Mesendoderm (in vitro differentiated cells): ENCODE results near the gene CC2D1B.

ENCODE experiments used
- DNase-seq: peaks from one replicate; pipeline ENCODE4 v3.0.0; 2013
- H2AK5ac ChIP-seq: 2 replicates; pipeline ENCODE4 v1.6.1; 2013; ENCODE audit warnings: low read length, inconsistent platforms
- H2BK120ac ChIP-seq: 2 replicates; pipeline ENCODE4 v1.6.1; 2013; ENCODE audit warnings: low read depth, mild to moderate bottlenecking, low read length, moderate library complexity, mixed read lengths
- H2BK15ac ChIP-seq: replicated peaks from 2 replicates; pipeline ENCODE4 v1.6.1; 2013; ENCODE audit warnings: low read depth, mild to moderate bottlenecking, moderate library complexity
- H2BK5ac ChIP-seq: 2 replicates; pipeline ENCODE4 v1.6.1; 2013; ENCODE audit warnings: low read length, inconsistent platforms
- H3K18ac ChIP-seq: 2 replicates; pipeline ENCODE4 v1.6.1; 2013; ENCODE audit warnings: mild to moderate bottlenecking, low read length, mixed read lengths
- H3K23ac ChIP-seq: one replicate; pipeline ENCODE4 v1.6.1; 2013; ENCODE audit warnings: low read length
- H3K27ac ChIP-seq: 2 replicates; pipeline ENCODE4 v1.5.1; 2013; ENCODE audit warnings: low read depth, mild to moderate bottlenecking, inconsistent platforms, low read length, moderate library complexity
- H3K27me3 ChIP-seq: 2 replicates; pipeline ENCODE4 v1.6.1; 2013; ENCODE audit warnings: low read length, control low read depth, mild to moderate bottlenecking, inconsistent platforms; ENCODE audit not compliant: insufficient read depth, poor library complexity
- H3K36me3 ChIP-seq: 2 replicates; pipeline ENCODE4 v1.6.1; 2013; ENCODE audit warnings: low read length, inconsistent platforms; ENCODE audit not compliant: control insufficient read depth, insufficient read depth
- H3K4ac ChIP-seq: one replicate; pipeline ENCODE4 v1.6.1; 2013; ENCODE audit warnings: low read depth, mild to moderate bottlenecking, low read length, moderate library complexity
- H3K4me1 ChIP-seq: 2 replicates; pipeline ENCODE4 v1.6.1; 2013; ENCODE audit warnings: low read depth, low read length, inconsistent platforms; ENCODE audit not compliant: control insufficient read depth
- H3K4me2 ChIP-seq: 2 replicates; pipeline ENCODE4 v1.6.1; 2013; ENCODE audit warnings: low read length
- H3K4me3 ChIP-seq: 2 replicates; pipeline ENCODE4 v1.5.1; 2013; ENCODE audit warnings: mild to moderate bottlenecking, low read length
- H3K56ac ChIP-seq: one replicate; pipeline ENCODE4 v1.6.1; 2013; ENCODE audit warnings: low read length
- H3K79me1 ChIP-seq: 2 replicates; pipeline ENCODE4 v1.6.1; 2013; ENCODE audit warnings: low read length, inconsistent platforms
- H3K79me2 ChIP-seq: 2 replicates; pipeline ENCODE4 v1.6.1; 2013; ENCODE audit warnings: mild to moderate bottlenecking, low read length; ENCODE audit not compliant: control insufficient read depth, insufficient read depth
- H3K9ac ChIP-seq: 2 replicates; pipeline ENCODE4 v1.6.1; 2013; ENCODE audit warnings: low read length, inconsistent platforms
- H4K5ac ChIP-seq: one replicate; pipeline ENCODE4 v1.6.1; 2013; ENCODE audit warnings: low read length
- H4K8ac ChIP-seq: one replicate; pipeline ENCODE4 v1.6.1; 2013; ENCODE audit warnings: low read depth, mild to moderate bottlenecking, control low read depth, low read length, moderate library complexity
- WGBS: extraction: QIAGEN DNeasy Blood & Tissue Kit; methylation state at CpG from one replicate; pipeline ENCODE4 v1.1.7; 2013; ENCODE audit warnings: low lambda C conversion rate, missing lambda C conversion rate; ENCODE audit not compliant: insufficient coverage; ENCODE audit errors: extremely low coverage; 5-methylcytosine and 5-hydroxymethylcytosine counted together

The CC2D1B gene

GRCh38 chr1:52404116-52404974 is 38.3 kb upstream of the CC2D1B start, which contains the start of the genes ORC1 and PRPF38A:
Gene ORC1, minus strand, starts transcription at chr1:52404423. Its CDS starts 2,200 bp downstream, at chr1:52402223.
Gene PRPF38A, plus strand, starts transcription at chr1:52404602. Its CDS starts 148 bp downstream, at chr1:52404750.
- Histone ChIP-seq H3K18ac (peak within 1 kb of the TSS; percentile 78), H2AK5ac (no peak within 1 kb of the TSS), H2BK120ac (no peak within 1 kb of the TSS), H3K27ac (peak within 1 kb of the TSS; percentile 70), H4K5ac (peak within 1 kb of the TSS; percentile 14), H3K79me2 (peaks cover 49% of the 10 kb centered on the region), H3K4ac (peak within 1 kb of the TSS; percentile 38), H3K4me2 (peak within 1 kb of the TSS; percentile 71), H3K56ac (peak within 1 kb of the TSS; percentile 100), H3K9ac (peak within 1 kb of the TSS; percentile 97), H4K8ac (no peak within 1 kb of the TSS), H3K79me1 (peaks cover 20% of the 10 kb centered on the region), H3K23ac (peak within 1 kb of the TSS; percentile 94), H2BK5ac (peak within 1 kb of the TSS; percentile 43), H3K4me1 (peaks cover 2% of the 10 kb centered on the region), H2BK15ac (no peak within 1 kb of the TSS), H3K4me3 (peak within 1 kb of the TSS; percentile 100), H3K36me3 (peaks cover 12% of the 10 kb centered on the region), H3K27me3 (no peaks in the 10 kb centered on the region)
- DNase-seq = peak; percentile 99
- no CpG with 5 or more reads among the region's 57 CpGs for WGBS

- no peaks in the 10 kb centered on the region for H3K27me3 ChIP-seq
- no peak overlapping the region for H2BK120ac ChIP-seq
- peak overlapping the region; percentile 94 for H3K23ac ChIP-seq
- H3K4ac ChIP-seq = no peak overlapping the region
- H3K36me3 ChIP-seq = peaks cover 9% of the 10 kb centered on the region
- H3K56ac ChIP-seq = peak overlapping the region; percentile 100
- peak overlapping the region; percentile 97 for H3K9ac ChIP-seq
- DNase-seq = peak; percentile 87
- H3K4me2 ChIP-seq = peak overlapping the region; percentile 30
- H4K8ac ChIP-seq = no peak overlapping the region
- H3K4me3 ChIP-seq = peak overlapping the region; percentile 100
- H2BK15ac ChIP-seq = no peak overlapping the region
- H3K27ac ChIP-seq = peak overlapping the region; percentile 70
- H3K4me1 ChIP-seq = peaks cover 2% of the 10 kb centered on the region
- peak overlapping the region; percentile 20 for H2BK5ac ChIP-seq
- H4K5ac ChIP-seq = no peak overlapping the region
- H3K79me2 ChIP-seq = peaks cover 52% of the 10 kb centered on the region
- no peak overlapping the region for H3K18ac ChIP-seq
- no CpG with 5 or more reads among the region's 16 CpGs for WGBS
- H3K79me1 ChIP-seq = peaks cover 22% of the 10 kb centered on the region
- H2AK5ac ChIP-seq = no peak overlapping the region
These were observed 37.6 kb upstream of the CC2D1B start for GRCh38 chr1:52403566-52404115.

GRCh38 chr1:52402860-52403240 is 36.8 kb upstream of the CC2D1B start:
- Histone ChIP-seq H4K8ac (no peak overlapping the region), H3K4me3 (no peak overlapping the region), H3K79me2 (peaks cover 52% of the 10 kb centered on the region), H3K4ac (no peak overlapping the region), H2AK5ac (no peak overlapping the region), H3K79me1 (peaks cover 20% of the 10 kb centered on the region), H2BK15ac (no peak overlapping the region), H3K27me3 (no peaks in the 10 kb centered on the region), H2BK120ac (no peak overlapping the region), H3K23ac (no peak overlapping the region), H3K4me1 (peaks cover 2% of the 10 kb centered on the region), H3K9ac (peak overlapping the region; percentile 97), H3K18ac (no peak overlapping the region), H3K36me3 (peaks cover 6% of the 10 kb centered on the region), H3K27ac (no peak overlapping the region), H2BK5ac (no peak overlapping the region), H3K56ac (peak overlapping the region; percentile 62), H3K4me2 (peak overlapping the region; percentile 30), H4K5ac (no peak overlapping the region)
- DNase-seq = no peak
- WGBS = no CpG with 5 or more reads among the region's 3 CpGs

GRCh38 chr1:52400131-52400530 is 34.1 kb upstream of the CC2D1B start:
- H2BK5ac ChIP-seq = no peak overlapping the region
- H2BK120ac ChIP-seq = no peak overlapping the region
- no peak overlapping the region for H2BK15ac ChIP-seq
- H3K4me2 ChIP-seq = no peak overlapping the region
- peaks cover 23% of the 10 kb centered on the region for H3K79me1 ChIP-seq
- peaks cover 3% of the 10 kb centered on the region for H3K4me1 ChIP-seq
- no peaks in the 10 kb centered on the region for H3K27me3 ChIP-seq
- peaks cover 37% of the 10 kb centered on the region for H3K79me2 ChIP-seq
- H3K27ac ChIP-seq = no peak overlapping the region
- no peak for DNase-seq
- no peak overlapping the region for H4K8ac ChIP-seq
- no peak overlapping the region for H4K5ac ChIP-seq
- no peak overlapping the region for H3K4me3 ChIP-seq
- H3K56ac ChIP-seq = no peak overlapping the region
- H3K23ac ChIP-seq = no peak overlapping the region
- H3K4ac ChIP-seq = no peak overlapping the region
- H3K18ac ChIP-seq = no peak overlapping the region
- WGBS = no CpG with 5 or more reads among the region's 6 CpGs
- peaks cover 13% of the 10 kb centered on the region for H3K36me3 ChIP-seq
- no peak overlapping the region for H2AK5ac ChIP-seq
- no peak overlapping the region for H3K9ac ChIP-seq

- no peak overlapping the region for H4K8ac ChIP-seq
- no peak overlapping the region for H3K56ac ChIP-seq
- no peak overlapping the region for H4K5ac ChIP-seq
- H3K79me2 ChIP-seq = peaks cover 32% of the 10 kb centered on the region
- DNase-seq = no peak
- H3K4ac ChIP-seq = no peak overlapping the region
- H3K36me3 ChIP-seq = peaks cover 13% of the 10 kb centered on the region
- no peak overlapping the region for H3K4me2 ChIP-seq
- H3K27me3 ChIP-seq = no peaks in the 10 kb centered on the region
- WGBS = no CpG with 5 or more reads among the region's 3 CpGs
- H3K27ac ChIP-seq = no peak overlapping the region
- no peak overlapping the region for H3K4me3 ChIP-seq
- H3K23ac ChIP-seq = no peak overlapping the region
- H3K4me1 ChIP-seq = peaks cover 3% of the 10 kb centered on the region
- no peak overlapping the region for H2BK15ac ChIP-seq
- H3K18ac ChIP-seq = no peak overlapping the region
- no peak overlapping the region for H3K9ac ChIP-seq
- H2AK5ac ChIP-seq = no peak overlapping the region
- no peak overlapping the region for H2BK5ac ChIP-seq
- no peak overlapping the region for H2BK120ac ChIP-seq
- H3K79me1 ChIP-seq = peaks cover 22% of the 10 kb centered on the region
These were observed 33.6 kb upstream of the CC2D1B start for GRCh38 chr1:52399629-52400028.
